ENCODE results near the gene GSTA4. TPM values are rescaled to one million over a fixed set of nuclear protein-coding genes. Genes with fewer than 3 reads are reported as not detected.
A peak's percentile ranks its signal among the peaks of the same experiment; 100 is the strongest.

Gene GSTA4
- total RNA-seq, 1 donor: 25.9 TPM

GRCh38 chr6:52929321-52930164 is 65.5 kb downstream of the GSTA4 start:
- DNase-seq (ENCODE audit: low read depth): peak; percentile 79
- no peak overlapping the region for H3K4me3 ChIP-seq (ENCODE audit: low read depth, low read length)
- TF ChIP-seq CTCF (IDR thresholded peaks at IDR 0.05; ENCODE audit: insufficient read depth, low read depth, low read length): no peak

Other genes starting within 250 kb of the GSTA4 start
- gene GSTA2, start 231.8 kb downstream of the GSTA4 start, total RNA-seq: not detected in 2 replicates
- 0.32 TPM in 1 of 2 replicates, not detected in the other for gene GSTA1, start 191.5 kb downstream of the GSTA4 start, total RNA-seq
- gene GSTA5, start 154.5 kb downstream of the GSTA4 start, total RNA-seq: not detected in 2 replicates
- gene GSTA3, start 85.6 kb downstream of the GSTA4 start, total RNA-seq: not detected in 2 replicates
- 10.3 and 12.5 TPM in 2 replicates for gene CILK1, start 66.5 kb upstream of the GSTA4 start, total RNA-seq
- gene FBXO9, start 70.1 kb upstream of the GSTA4 start, total RNA-seq: 47.0 and 55.3 TPM in 2 replicates
- gene GCM1, start 153.6 kb upstream of the GSTA4 start, total RNA-seq: not detected in 2 replicates

Measured in fibroblast of villous mesenchyme (primary cell).